GM19239 (cell line): ENCODE results near the gene CFAP74.

Experiments used
- DNase-seq: peaks from one replicate; pipeline ENCODE4 v3.0.0; 2011; ENCODE audit warnings: low spot score; ENCODE audit not compliant: insufficient read length
- FAIRE-seq: peaks from 2 replicates; lab custom pipeline; 2011; peaks lifted over from hg19 to GRCh38; lab: Jason Lieb, UNC

Gene CFAP74

DNA sequence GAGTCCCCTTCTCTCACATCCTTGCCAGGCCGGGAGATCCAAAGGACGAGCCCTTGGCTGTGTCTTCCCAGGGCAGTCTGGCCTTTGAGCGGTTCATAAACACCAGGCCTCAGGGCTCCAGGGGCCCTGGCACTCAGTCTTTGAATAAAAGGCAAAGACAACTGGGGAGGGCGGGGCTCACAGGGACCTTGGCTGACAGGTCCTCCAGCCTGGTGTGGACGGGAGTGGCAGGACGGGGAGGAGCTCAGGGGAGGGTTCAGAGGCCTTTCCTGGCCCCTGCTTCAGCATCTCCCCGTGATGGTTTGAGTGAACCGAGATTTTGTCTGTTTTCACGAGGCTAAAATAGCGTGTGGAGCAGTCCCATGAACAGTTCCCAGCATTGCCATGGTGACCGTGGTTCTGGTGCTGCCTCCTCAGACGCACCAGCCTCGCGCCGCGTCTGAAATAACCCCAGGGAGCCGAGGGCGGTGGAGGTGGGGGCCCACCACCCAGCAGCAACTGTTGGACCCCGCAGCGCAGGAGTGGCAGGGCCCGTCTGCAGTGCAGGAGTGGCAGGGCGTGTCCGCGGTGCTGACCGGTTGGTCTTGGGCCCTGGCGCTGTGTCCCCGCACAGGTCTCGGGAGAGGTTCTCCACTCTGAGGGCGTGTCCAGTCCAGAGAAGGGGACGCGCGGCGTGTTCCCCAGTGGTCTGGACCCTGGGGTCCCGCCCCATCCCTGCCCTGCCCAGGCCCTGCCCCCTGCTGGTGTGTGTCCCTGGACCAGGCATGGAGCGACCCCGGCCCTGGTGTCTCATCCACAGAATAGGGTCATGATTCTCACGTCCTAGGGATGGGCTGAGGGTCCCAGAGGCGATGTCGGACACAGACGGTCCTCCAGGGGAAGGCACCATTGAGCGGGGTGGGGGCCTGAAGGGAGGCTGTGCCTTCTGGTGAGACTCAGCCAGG is 39.5 kb upstream of the CFAP74 start:
- no peak for DNase-seq
- no peak for FAIRE-seq

DNA sequence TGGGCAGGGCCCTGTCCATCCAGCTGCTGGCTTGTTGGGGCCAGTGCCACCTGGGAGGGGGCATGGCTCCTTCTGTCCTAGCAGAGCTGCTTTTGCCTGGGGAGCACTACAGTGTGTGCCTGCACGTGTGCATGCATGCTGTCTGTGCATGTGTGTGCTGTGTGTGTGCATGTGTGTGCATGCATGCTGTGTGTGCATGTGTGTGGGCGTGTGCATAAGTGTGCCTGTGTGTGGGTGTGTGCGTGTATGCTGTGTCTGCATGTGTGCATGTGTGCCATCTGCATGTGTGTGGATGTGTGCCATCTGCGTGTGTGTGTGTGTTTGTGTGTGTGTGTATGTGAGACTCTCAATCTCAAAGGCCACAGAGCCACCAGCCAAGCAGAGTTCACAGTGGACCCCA is 38.3 kb upstream of the CFAP74 start:
- FAIRE-seq (no peak), DNase-seq (no peak)

DNA sequence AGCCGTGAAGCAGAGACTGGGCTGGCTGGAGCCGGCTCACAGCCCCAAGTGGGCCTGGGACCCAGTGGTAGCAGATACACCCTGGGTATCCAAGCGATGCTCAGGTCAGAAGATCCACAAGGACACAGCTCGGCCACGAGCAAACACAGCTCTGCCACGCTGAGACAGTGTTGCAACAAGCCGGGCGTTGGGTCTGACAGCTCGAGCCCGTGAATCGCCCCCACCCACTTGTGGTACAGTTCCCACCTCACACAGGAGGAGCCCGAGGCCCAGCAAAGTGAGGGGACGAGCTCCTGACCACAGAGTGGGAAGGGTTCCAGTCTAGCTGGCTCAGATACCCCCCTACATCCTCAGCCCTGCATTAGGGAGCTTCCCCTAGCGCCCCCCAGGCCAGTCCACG is 37.7 kb upstream of the CFAP74 start:
- DNase-seq, result no peak
- FAIRE-seq, result no peak

DNA sequence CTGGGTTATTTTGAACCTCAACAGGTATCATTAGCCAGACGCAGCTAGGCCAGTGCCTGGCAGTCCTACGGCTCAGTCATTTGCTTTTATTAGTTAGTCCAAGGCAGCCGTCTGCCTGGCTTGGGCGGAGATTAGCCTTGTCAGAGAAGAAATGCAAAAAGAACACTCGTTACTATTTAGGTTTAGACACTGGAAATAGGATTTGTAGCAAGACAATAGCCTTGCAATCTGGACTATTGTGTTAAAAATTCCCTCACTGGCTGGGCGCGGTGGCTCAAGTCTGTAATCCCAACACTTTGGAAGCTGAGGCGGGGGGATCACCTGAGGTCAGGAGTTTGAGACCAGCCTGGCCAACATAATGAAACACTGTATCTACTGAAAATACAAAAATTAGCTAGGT is 35.7 kb upstream of the CFAP74 start:
- FAIRE-seq, result no peak
- DNase-seq, result no peak

DNA sequence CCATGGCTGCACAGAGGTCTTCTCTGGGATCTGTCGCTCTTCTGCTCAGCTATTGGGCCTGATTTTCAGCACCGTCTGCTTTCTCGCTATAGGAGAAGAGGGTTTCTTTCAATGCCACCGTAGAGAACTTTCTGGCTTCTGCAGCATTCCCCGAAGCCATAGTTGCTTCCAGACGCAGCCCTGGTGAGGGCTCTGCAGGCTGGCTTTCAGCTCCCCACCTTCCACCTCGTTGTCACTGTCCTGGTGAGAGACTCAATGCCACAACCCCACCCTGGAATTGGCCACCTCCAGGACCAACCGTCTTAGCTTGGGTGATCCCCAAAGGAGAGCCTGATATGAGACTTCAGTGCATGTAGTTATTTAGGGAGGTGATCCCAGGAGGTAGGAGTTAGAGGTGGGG is 34.6 kb upstream of the CFAP74 start:
- DNase-seq (no peak), FAIRE-seq (no peak)

DNA sequence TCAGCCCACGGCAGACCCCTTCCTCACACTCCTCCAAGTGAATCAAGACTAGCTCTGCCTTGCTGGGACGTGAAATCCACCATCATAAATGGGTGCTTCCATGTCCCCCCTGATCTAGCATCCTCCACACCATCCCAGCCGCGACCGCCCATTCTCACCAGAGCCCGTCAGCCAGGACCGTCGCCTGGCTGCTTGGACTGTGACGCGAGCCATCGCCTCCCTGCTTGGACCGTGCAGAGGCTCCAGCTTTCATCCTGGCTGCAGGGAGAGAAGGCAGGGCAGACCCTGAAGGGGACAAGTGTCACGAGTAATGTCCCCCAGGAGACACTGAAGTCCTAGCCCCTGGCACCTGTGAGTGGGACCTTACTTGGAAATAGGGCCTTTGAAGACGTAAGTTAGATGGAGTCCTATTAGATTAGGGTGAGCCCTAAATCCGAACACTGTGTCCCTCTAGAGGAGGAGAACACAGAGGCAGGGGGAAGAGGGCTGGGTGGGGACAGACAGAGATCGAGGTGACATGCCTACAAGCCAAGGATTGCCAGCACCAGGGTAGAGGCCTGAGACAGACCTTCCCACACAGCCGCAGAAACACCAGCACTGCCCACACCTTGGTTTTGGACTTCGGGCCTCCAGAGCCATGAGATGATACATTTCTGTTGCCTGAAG is 33.9 kb upstream of the CFAP74 start:
- FAIRE-seq, result no peak
- no peak for DNase-seq

DNA sequence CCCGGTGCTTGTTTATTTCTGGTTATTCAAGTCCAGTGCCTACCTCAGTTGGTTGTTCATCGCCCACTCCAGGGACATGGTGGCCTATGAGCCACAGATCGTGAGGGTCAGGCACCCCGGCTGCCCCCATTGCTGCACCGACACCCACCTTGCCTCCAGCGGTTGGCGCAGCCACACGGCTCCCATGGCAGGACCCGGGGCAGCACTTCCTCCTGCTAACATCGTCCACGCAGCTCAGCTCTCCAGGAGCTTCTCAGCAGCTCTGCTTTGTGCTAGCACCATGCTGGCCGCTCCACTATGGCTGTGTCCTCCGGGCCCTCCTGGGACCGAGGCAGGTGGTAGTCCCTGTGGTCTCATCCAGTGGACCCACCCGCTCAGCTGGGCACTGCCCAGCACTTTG is 32.7 kb upstream of the CFAP74 start:
- DNase-seq (no peak), FAIRE-seq (no peak)

DNA sequence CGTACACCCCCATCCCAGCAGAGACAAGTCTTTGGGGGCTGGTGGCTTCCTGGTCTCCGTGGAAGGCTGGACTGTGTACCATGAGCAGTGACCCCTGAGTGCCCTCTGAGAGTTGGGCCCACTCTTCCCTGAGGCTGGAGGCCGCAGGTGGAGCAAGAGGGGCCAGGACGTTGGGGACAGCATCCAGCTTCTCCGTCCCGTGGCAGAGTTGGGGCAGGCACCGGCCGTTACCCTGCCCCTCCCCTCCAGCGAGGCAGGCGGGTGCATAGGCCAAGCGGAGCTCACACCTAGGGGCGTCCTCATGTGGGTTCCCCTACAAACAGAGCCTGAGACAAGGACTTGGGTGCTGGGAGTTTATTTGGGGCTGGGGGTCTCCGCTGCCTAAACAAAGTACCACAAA is 29.6 kb upstream of the CFAP74 start:
- no peak for DNase-seq
- no peak for FAIRE-seq

DNA sequence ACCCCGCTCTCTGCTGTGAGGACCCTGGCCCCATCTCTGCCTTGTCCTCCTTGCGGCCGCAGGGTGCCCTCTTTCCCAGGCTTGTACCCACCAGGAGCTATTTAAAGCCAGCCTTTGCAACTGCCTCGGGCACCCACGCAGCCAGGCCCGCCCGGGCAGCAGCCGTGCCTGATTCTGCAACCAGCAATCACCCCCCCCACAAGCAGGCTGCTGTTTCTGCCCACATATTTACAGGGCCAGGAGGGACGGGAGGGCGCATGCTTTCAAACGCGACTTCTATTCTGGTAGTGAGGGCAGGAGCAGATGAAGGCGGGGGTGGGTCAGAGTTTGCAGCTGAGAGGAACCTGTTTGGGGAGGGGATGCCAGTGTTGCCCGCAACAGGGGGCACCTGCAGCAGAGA is 29.2 kb upstream of the CFAP74 start:
- DNase-seq, result no peak
- no peak for FAIRE-seq

DNA sequence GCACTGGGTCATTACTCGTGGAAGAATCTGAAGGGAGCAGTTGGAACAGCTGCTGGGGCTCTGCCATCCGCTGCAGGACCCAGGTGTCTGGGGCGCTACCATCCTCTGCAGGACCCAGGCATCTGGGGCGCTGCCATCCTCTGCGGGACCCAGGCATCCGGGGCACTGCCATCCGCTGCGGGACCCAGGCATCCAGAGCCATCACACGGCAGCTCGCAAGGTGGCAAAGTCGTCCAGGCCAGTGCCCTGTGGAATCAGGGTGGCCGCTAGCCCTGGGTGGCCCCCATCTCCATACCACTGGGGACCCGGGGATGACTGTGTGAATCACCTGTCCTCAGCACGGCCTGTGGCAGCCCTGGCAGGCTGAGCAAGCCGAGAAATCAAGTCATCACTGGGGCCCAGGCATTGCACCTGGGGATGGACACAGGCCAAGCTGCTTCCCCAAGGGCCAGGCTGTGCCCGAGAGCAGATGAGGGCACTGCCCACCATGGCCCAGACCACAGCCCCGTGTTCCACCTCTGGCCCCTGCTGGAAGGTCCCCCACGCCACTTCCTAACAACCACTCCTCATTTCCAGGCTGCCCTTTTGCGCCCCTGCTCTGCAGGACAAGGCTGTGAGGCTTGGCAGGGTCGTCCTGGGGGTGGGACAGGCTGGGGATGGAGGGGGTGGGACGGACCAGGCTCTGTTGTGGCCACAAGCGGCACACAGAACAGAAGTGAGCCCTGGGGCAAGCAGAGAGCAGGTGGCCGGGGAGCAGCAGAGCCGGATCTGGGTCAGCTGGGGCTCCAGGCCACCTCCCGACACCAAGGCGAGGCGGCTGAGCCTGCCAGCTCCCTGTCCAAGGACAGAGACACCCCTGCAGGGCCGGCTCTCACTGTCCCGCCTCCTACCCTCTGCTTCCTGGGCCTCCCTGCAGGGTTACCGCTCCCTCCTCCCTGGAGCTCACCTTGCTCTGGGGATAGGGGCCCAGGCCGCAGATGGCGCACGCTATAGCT is 28.3 kb upstream of the CFAP74 start:
- FAIRE-seq (no peak), DNase-seq (no peak)

DNA sequence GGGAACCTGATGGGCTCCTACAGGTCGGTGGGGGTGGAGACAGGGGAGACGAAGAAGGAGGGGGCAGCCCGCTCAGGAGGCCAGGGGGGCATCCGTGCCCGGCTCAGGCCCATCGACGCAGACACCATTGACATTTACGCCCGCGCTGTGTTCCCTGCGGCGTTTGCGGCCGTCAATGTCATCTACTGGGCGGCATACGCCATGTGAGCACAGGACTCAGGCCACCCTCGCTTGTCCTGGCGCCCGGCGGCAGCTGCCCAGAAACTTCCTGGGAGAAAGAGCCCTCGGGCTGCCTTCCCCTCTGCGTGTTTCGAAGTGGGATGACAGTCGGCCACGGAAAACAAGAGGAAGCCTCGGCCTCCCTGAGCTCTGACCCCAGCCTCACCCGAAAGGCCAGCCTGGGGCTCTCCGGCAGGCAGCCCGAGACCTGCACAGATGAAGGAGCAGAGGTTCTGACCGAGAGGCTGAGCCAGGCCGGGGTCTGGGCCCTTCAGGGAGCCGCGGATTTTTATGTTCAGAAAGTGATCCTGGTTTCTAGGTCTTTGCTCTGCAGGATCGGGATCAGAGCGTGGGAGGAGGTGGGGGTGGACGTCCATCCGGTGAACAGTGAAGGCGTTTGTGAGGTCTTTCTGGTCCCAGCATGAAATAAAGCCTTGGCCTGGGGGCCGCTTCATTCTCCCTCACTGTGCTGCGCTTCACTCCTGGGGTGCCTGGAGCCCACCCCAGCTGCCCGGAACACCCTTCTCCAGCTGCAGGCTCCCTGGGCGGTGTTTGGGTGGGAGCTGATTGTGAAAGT is 26.7 kb upstream of the CFAP74 start:
- DNase-seq, result no peak
- FAIRE-seq, result no peak

DNA sequence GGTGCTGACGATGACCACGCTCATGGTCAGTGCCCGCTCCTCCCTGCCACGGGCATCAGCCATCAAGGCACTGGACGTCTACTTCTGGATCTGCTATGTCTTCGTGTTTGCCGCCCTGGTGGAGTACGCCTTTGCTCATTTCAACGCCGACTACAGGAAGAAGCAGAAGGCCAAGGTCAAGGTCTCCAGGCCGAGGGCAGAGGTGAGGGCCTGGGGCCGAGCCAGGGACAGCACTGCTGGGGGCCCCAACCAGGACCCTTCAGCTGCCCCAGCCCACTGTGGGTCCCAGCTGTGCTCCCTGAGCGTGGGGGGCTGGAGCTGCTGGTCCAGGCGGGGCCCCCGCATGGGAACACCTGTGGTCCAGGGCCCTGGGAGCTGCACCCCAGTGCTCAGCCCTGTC is 26.0 kb upstream of the CFAP74 start:
- FAIRE-seq (no peak), DNase-seq (no peak)

DNA sequence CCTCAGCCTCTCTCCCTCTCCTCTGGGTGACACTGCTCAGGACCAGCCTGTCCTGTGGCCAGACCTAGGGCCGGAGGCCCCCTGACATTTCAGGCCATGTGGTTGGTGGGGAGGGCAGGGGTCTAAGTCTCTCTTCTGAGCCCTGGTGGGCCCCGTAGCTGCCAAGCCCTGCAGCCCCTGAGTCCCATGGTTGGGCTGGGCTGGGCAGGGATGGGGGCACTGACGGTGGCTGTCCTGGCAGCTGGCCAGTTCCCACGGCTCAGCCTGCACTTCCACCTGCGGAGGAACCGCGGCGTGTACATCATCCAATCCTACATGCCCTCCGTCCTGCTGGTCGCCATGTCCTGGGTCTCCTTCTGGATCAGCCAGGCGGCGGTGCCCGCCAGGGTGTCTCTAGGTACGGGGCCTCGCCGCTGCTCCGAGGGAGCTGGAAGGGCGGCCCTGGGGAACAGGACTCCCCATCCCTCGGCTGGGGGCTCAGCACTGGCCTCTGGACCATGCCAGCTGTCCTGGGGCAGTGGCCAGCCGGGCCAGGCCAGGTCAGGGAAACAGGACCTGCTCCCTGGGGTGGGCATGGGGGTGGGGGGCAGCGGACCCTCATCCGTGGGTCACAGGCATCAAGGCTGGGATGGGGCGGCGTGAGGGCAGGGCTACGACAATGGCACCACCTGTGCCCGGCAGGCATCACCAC is 25.4 kb upstream of the CFAP74 start:
- DNase-seq (no peak), FAIRE-seq (no peak)

DNA sequence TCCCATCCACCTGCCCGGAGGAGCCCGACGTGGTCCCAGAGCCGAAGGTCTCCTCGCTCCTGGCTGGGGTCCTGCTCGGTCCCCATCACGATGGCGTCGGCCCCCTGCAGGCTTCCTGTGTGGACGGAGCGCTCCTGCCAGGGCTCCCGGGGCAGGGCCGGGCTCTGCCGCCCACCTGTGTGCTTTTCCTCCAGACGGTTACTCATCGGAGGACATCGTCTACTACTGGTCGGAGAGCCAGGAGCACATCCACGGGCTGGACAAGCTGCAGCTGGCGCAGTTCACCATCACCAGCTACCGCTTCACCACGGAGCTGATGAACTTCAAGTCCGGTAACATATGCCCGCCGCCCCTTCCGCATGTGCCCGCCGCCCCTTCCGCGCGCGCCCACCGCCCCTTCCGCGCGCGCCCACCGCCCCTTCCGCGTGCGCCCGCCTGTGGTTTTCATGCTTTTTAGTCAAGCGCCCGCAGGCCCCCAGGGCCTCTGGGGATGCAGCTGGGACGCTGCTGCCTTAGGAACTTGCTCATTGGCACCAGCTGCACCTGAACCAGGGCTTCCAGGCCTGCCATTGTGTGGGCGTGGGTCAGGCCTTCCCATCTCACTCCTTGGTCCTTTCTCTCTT is 24.5 kb upstream of the CFAP74 start:
- FAIRE-seq (no peak), DNase-seq (no peak)

DNA sequence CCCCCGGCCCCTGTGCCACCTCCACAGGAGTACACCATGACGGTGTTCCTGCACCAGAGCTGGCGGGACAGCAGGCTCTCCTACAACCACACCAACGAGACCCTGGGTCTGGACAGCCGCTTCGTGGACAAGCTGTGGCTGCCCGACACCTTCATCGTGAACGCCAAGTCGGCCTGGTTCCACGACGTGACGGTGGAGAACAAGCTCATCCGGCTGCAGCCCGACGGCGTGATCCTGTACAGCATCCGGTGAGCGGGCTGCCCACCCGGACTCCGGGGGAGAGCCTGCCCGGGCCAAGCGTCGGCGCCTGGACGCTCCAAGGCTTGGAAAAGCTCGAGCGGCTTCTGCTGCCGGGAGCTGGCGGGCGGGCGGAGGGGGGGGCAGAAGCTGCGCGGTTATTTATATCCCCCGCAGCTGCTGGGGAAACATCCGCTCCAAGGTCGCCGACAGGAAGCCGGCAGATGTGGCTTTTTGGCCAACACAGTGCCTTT is 21.9 kb upstream of the CFAP74 start:
- no peak for DNase-seq

DNA sequence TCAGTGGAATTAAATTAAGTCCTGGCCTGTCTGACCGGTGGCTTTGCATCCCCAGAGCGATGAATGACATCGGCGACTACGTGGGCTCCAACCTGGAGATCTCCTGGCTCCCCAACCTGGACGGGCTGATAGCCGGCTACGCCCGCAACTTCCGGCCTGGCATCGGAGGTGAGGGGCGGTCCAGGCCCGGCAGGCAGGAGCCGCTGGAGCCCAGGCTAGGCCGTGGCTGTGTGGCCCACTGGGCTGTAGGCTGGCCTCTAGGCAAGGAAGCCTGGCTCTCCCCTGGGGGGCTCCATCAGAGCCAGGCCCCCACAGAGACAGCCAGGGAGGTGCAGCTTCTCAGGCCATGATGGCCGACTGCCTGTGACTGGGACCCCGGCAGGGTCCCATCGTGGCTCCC is 21.3 kb upstream of the CFAP74 start:
- FAIRE-seq (no peak), DNase-seq (no peak)

More for the DNA sequence above, 21.9 kb upstream of the CFAP74 start:
- FAIRE-seq, result no peak

DNA sequence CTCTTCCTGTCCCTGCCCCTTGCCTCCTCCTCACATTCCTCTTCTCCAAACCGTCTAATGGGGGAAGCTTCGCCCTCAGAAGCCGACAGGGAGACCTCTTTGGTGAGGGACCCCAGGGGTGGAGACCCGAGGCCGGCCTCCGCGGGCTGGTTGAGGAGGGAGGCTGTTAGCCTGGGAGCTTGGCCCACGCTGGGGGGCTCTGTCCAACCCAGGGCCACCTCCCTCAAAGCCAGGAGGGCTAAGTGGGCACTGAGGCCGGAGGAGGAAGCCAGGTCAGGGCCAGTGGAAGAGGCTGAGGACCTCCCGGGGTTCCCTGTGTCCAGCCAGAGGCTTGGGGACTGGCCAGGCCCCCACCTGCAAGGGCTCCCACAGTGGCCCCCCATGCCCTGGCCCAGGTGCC is 20.9 kb upstream of the CFAP74 start:
- FAIRE-seq (no peak), DNase-seq (no peak)

DNA sequence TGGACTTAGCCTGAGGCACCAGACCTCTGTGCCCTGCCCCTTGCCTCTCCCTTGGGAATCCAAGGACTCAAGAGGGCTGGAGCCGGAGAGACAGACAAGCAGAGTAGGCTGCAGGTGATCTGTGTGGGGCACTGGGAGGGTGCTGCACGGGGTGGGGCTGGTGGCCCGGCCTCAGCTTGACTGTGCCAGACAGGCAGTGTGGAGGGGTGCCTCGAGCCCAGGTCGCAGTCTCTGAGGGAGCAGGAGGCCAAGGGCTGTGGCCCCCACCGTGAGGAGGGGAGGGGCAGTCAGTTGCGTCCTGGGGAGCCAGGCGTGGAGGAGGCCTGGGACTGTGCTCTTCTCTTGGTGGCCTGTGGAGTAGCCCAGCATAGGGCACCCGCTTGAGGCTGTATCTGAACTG is 19.6 kb upstream of the CFAP74 start:
- FAIRE-seq (no peak), DNase-seq (no peak)
